HG02588 (cell line): ENCODE data around the gene QPCT.
"Not testable (repeated sequence)": the region's sequence is repeated elsewhere in the genome, so short reads cannot be mapped to it uniquely, and the experiment has no call there.

Experiments
- ATAC-seq: cut with Tn5 transposase; IDR thresholded peaks from one replicate; pipeline ENCODE4 v1.9.1; 2021; ENCODE audit warnings: mild to moderate bottlenecking, moderate library complexity; ENCODE audit not compliant: unreplicated experiment

QPCT gene

GRCh38 chr2:37389989-37390765 lies 45.7 kb downstream of the QPCT start:
- ATAC-seq, result peak; percentile 92

- ATAC-seq, result no peak
Measured at GRCh38 chr2:37390777-37391176, 46.3 kb downstream of the QPCT start.

- no peak for ATAC-seq
Measured at GRCh38 chr2:37391711-37392110, 47.3 kb downstream of the QPCT start.

GRCh38 chr2:37392428-37392827 lies 48.0 kb downstream of the QPCT start:
- no peak for ATAC-seq

GRCh38 chr2:37394263-37394662 lies 49.8 kb downstream of the QPCT start:
- no peak for ATAC-seq

- no peak for ATAC-seq
Measured at GRCh38 chr2:37394796-37395555, 50.5 kb downstream of the QPCT start.

- no peak for ATAC-seq
Measured at GRCh38 chr2:37396890-37397565, 52.6 kb downstream of the QPCT start.

GRCh38 chr2:37398990-37399389 lies 54.6 kb downstream of the QPCT start:
- no peak for ATAC-seq

GRCh38 chr2:37400041-37400440 lies 55.6 kb downstream of the QPCT start:
- ATAC-seq, result no peak

- no peak for ATAC-seq
Measured at GRCh38 chr2:37402636-37403035, 58.2 kb downstream of the QPCT start.

- no peak for ATAC-seq
Measured at GRCh38 chr2:37405781-37406180, 61.4 kb downstream of the QPCT start.

GRCh38 chr2:37412231-37412630 lies 67.8 kb downstream of the QPCT start:
- ATAC-seq, result no peak

- ATAC-seq, result not testable (repeated sequence)
Measured at GRCh38 chr2:37413911-37414469, 69.6 kb downstream of the QPCT start.

GRCh38 chr2:37414470-37414949 lies 70.1 kb downstream of the QPCT start:
- peak; percentile 49 for ATAC-seq

GRCh38 chr2:37415128-37415820 lies 70.8 kb downstream of the QPCT start:
- ATAC-seq, result no peak

GRCh38 chr2:37417321-37417720 lies 72.9 kb downstream of the QPCT start:
- ATAC-seq, result no peak

- ATAC-seq, result no peak
Measured at GRCh38 chr2:37418956-37419355, 74.5 kb downstream of the QPCT start.

- no peak for ATAC-seq
Measured at GRCh38 chr2:37421686-37422085, 77.3 kb downstream of the QPCT start.

GRCh38 chr2:37422816-37423215 lies 78.4 kb downstream of the QPCT start:
- ATAC-seq, result no peak
